Bone marrow (tissue), 2 donors: ENCODE data around the gene MVB12A.

Source experiments
- DNase-seq, 2 donors: peaks; one replicate each; lab custom pipeline; 2025; lab: John Stamatoyannopoulos, UW

Gene MVB12A

GRCh38 chr19:17471410-17472125 lies 51.7 kb downstream of the MVB12A start:
- DNase-seq, result no peak

DNA sequence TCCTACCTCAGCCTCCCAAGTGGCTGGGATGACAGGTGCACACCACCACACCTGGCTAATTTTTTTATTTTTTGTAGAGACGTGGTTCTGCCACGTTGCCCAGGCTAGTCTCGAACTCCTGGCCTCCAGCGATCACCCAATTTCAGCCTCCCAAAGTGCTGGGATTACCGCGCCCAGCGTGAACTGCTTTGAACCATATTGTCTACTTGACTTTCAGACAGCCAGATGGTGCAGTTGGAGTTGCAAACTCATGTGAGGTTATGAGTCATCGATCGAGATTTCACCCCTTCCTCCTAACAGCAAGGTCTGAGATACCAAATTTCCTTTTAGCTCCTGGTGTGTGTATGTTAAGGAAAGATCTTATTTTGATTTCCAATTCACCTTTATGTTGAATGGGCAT lies 53.2 kb downstream of the MVB12A start:
- peak in 1 of 2 donors; percentile 81 for DNase-seq
